Stimulated activated naive CD8-positive, alpha-beta T cell treated with anti-CD3 and anti-CD28 coated beads, Interleukin-15, amount 100 ng/mL, for 72 hours (primary cell): Measurements from ENCODE around the gene SLC24A4.

Experiments used
- ATAC-seq: fragments of 150-1000 bp; cut with Tn5 transposase; 2 replicates; pipeline ENCODE4 v1.10.0; 2021; ENCODE audit warnings: mild to moderate bottlenecking, moderate library complexity
- DNase-seq, 2 donors: peaks; one replicate each; pipeline ENCODE4 v3.0.0; 2021 to 2022
- H3K27ac Mint-ChIP-seq, 2 donors: one replicate each; pipeline ENCODE4 v1.8.0; 2022; ENCODE audit warnings: mild to moderate bottlenecking in 2 of 2, mixed read lengths in 2 of 2, moderate library complexity in 2 of 2
- H3K27me3 Mint-ChIP-seq: one replicate; pipeline ENCODE4 v1.8.0; 2022; ENCODE audit warnings: mixed read lengths
- H3K4me1 Mint-ChIP-seq: one replicate; pipeline ENCODE4 v1.8.0; 2022; ENCODE audit warnings: mild to moderate bottlenecking, mixed read lengths
- H3K4me3 Mint-ChIP-seq, 2 donors: one replicate each; pipeline ENCODE4 v1.8.0; 2022; ENCODE audit warnings: mild to moderate bottlenecking in 2 of 2, mixed read lengths in 2 of 2, moderate library complexity in 1 of 2
- H3K9me3 Mint-ChIP-seq, 2 donors: one replicate each; pipeline ENCODE4 v1.8.0; 2022; ENCODE audit warnings: mixed read lengths in 2 of 2

Gene SLC24A4

GRCh38 chr14:92323011-92323915 lies at the start of gene SLC24A4:
TSS of gene SLC24A4 (plus strand) at chr14:92323165. CDS start at chr14:92323831, 666 bp downstream.
- Mint-ChIP-seq H3K9me3 (peaks cover 5 to 6% of the 10 kb centered on the region in 2 donors), H3K4me3 (peak within 1 kb of the TSS; percentile 80 to 84), H3K27ac (no peak within 1 kb of the TSS), H3K4me1 (peaks cover 25% of the 10 kb centered on the region), H3K27me3 (peaks cover 96% of the 10 kb centered on the region)
- ATAC-seq (peak; percentile 62), DNase-seq (peak; percentile 14 to 16)

GRCh38 chr14:92273166-92273565 lies 49.8 kb upstream of the SLC24A4 start:
- H3K4me3 Mint-ChIP-seq = no peak overlapping the region
- no peak for ATAC-seq
- DNase-seq = no peak
- H3K27me3 Mint-ChIP-seq = peaks cover 27% of the 10 kb centered on the region
- peaks cover 5% of the 10 kb centered on the region for H3K4me1 Mint-ChIP-seq
- H3K9me3 Mint-ChIP-seq = no peaks in the 10 kb centered on the region
- no peak overlapping the region for H3K27ac Mint-ChIP-seq

GRCh38 chr14:92274055-92274454 lies 48.9 kb upstream of the SLC24A4 start:
- peak; percentile 37 for ATAC-seq
- no peak for DNase-seq
- Mint-ChIP-seq H3K4me3 (no peak overlapping the region), H3K4me1 (peaks cover 5% of the 10 kb centered on the region), H3K9me3 (no peaks in the 10 kb centered on the region), H3K27ac (no peak overlapping the region), H3K27me3 (peaks cover 27% of the 10 kb centered on the region)

- Mint-ChIP-seq H3K27ac (peak overlapping the region in 1 of 2 donors; percentile 56), H3K9me3 (no peaks in the 10 kb centered on the region), H3K4me3 (no peak overlapping the region), H3K27me3 (peaks cover 19% of the 10 kb centered on the region), H3K4me1 (peaks cover 19% of the 10 kb centered on the region)
- no peak for ATAC-seq
- DNase-seq = no peak
Observed at GRCh38 chr14:92276074-92276473, 46.9 kb upstream of the SLC24A4 start.

GRCh38 chr14:92277031-92277430 lies 45.9 kb upstream of the SLC24A4 start:
- Mint-ChIP-seq H3K27me3 (peaks cover 19% of the 10 kb centered on the region), H3K27ac (peak overlapping the region in 1 of 2 donors; percentile 21), H3K4me3 (no peak overlapping the region), H3K9me3 (peaks cover 0 to 7% of the 10 kb centered on the region in 2 donors), H3K4me1 (peaks cover 26% of the 10 kb centered on the region)
- ATAC-seq = no peak
- DNase-seq = no peak

GRCh38 chr14:92280554-92281262 lies 42.3 kb upstream of the SLC24A4 start:
- peaks cover 3% of the 10 kb centered on the region for H3K27me3 Mint-ChIP-seq
- H3K4me1 Mint-ChIP-seq = peaks cover 21% of the 10 kb centered on the region
- peak overlapping the region; percentile 4 to 19 for H3K4me3 Mint-ChIP-seq
- peak; percentile 13 to 29 for DNase-seq
- peaks cover 0 to 7% of the 10 kb centered on the region in 2 donors for H3K9me3 Mint-ChIP-seq
- ATAC-seq = peak; percentile 92
- H3K27ac Mint-ChIP-seq = peak overlapping the region; percentile 38 to 72

- Mint-ChIP-seq H3K9me3 (peaks cover 0 to 7% of the 10 kb centered on the region in 2 donors), H3K4me1 (peaks cover 21% of the 10 kb centered on the region), H3K27me3 (no peaks in the 10 kb centered on the region), H3K27ac (no peak overlapping the region), H3K4me3 (no peak overlapping the region)
- ATAC-seq (no peak), DNase-seq (no peak)
Observed at GRCh38 chr14:92282669-92283068, 40.3 kb upstream of the SLC24A4 start.

- ATAC-seq (no peak), DNase-seq (no peak)
- peaks cover 0 to 7% of the 10 kb centered on the region in 2 donors for H3K9me3 Mint-ChIP-seq
- H3K27me3 Mint-ChIP-seq = peaks cover 13% of the 10 kb centered on the region
- H3K4me3 Mint-ChIP-seq = no peak overlapping the region
- no peak overlapping the region for H3K27ac Mint-ChIP-seq
- H3K4me1 Mint-ChIP-seq = peaks cover 14% of the 10 kb centered on the region
Observed at GRCh38 chr14:92285311-92285710, 37.7 kb upstream of the SLC24A4 start.

- Mint-ChIP-seq H3K4me3 (no peak overlapping the region), H3K27ac (no peak overlapping the region), H3K27me3 (peaks cover 13% of the 10 kb centered on the region), H3K4me1 (no peaks in the 10 kb centered on the region), H3K9me3 (no peaks in the 10 kb centered on the region)
- no peak for DNase-seq
- no peak for ATAC-seq
Observed at GRCh38 chr14:92287987-92288386, 35.0 kb upstream of the SLC24A4 start.

GRCh38 chr14:92288994-92289660 lies 33.8 kb upstream of the SLC24A4 start:
- no peak for DNase-seq
- Mint-ChIP-seq H3K27me3 (peaks cover 13% of the 10 kb centered on the region), H3K4me1 (no peaks in the 10 kb centered on the region), H3K9me3 (no peaks in the 10 kb centered on the region), H3K27ac (no peak overlapping the region), H3K4me3 (no peak overlapping the region)
- no peak for ATAC-seq

GRCh38 chr14:92292673-92293072 lies 30.3 kb upstream of the SLC24A4 start:
- no peaks in the 10 kb centered on the region for H3K9me3 Mint-ChIP-seq
- H3K27ac Mint-ChIP-seq = no peak overlapping the region
- ATAC-seq (no peak), DNase-seq (no peak)
- no peaks in the 10 kb centered on the region for H3K4me1 Mint-ChIP-seq
- no peak overlapping the region for H3K4me3 Mint-ChIP-seq
- peaks cover 13% of the 10 kb centered on the region for H3K27me3 Mint-ChIP-seq

GRCh38 chr14:92294506-92294905 lies 28.5 kb upstream of the SLC24A4 start:
- no peak for ATAC-seq
- DNase-seq = no peak
- H3K4me1 Mint-ChIP-seq = no peaks in the 10 kb centered on the region
- no peak overlapping the region for H3K27ac Mint-ChIP-seq
- H3K9me3 Mint-ChIP-seq = no peaks in the 10 kb centered on the region
- peaks cover 5% of the 10 kb centered on the region for H3K27me3 Mint-ChIP-seq
- no peak overlapping the region for H3K4me3 Mint-ChIP-seq

GRCh38 chr14:92297818-92298595 lies 25.0 kb upstream of the SLC24A4 start:
- Mint-ChIP-seq H3K9me3 (no peaks in the 10 kb centered on the region), H3K27me3 (peaks cover 18% of the 10 kb centered on the region), H3K27ac (no peak overlapping the region), H3K4me3 (no peak overlapping the region), H3K4me1 (no peaks in the 10 kb centered on the region)
- DNase-seq (no peak), ATAC-seq (no peak)

- no peak overlapping the region for H3K4me3 Mint-ChIP-seq
- peaks cover 18% of the 10 kb centered on the region for H3K27me3 Mint-ChIP-seq
- ATAC-seq (no peak), DNase-seq (no peak)
- H3K9me3 Mint-ChIP-seq = peaks cover 0 to 5% of the 10 kb centered on the region in 2 donors
- no peaks in the 10 kb centered on the region for H3K4me1 Mint-ChIP-seq
- H3K27ac Mint-ChIP-seq = no peak overlapping the region
Observed at GRCh38 chr14:92302481-92302880, 20.5 kb upstream of the SLC24A4 start.

GRCh38 chr14:92308716-92309115 lies 14.2 kb upstream of the SLC24A4 start:
- Mint-ChIP-seq H3K27me3 (no peaks in the 10 kb centered on the region), H3K4me1 (peaks cover 11% of the 10 kb centered on the region), H3K27ac (no peak overlapping the region), H3K9me3 (peaks cover 0 to 7% of the 10 kb centered on the region in 2 donors), H3K4me3 (no peak overlapping the region)
- ATAC-seq (no peak), DNase-seq (no peak)
